Measurements from ENCODE around the gene PROZ. TPM values are rescaled to one million over a fixed set of nuclear protein-coding genes. Genes with fewer than 3 reads are reported as not detected.
"Not testable (repeated sequence)": the region's sequence is repeated elsewhere in the genome, so short reads cannot be mapped to it uniquely, and the experiment has no call there.

The PROZ gene, protein sequence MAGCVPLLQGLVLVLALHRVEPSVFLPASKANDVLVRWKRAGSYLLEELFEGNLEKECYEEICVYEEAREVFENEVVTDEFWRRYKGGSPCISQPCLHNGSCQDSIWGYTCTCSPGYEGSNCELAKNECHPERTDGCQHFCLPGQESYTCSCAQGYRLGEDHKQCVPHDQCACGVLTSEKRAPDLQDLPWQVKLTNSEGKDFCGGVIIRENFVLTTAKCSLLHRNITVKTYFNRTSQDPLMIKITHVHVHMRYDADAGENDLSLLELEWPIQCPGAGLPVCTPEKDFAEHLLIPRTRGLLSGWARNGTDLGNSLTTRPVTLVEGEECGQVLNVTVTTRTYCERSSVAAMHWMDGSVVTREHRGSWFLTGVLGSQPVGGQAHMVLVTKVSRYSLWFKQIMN
- total RNA-seq: not detected

GRCh38 chr13:113157929-113158747 lies at the start of gene PROZ:
TSS of gene PROZ (plus strand) at chr13:113158648. CDS start at chr13:113158661, 13 bp downstream.
- ChIA-PET POLR2A (interaction anchor here (1.4 kb wide), 1 partner anchor 12 kb away, joined by 4 read pairs; no protein-coding TSS in a partner anchor), CTCF (no interaction called here)
- intact Hi-C loops (cut with micrococcal nuclease): no loop called here

DNA sequence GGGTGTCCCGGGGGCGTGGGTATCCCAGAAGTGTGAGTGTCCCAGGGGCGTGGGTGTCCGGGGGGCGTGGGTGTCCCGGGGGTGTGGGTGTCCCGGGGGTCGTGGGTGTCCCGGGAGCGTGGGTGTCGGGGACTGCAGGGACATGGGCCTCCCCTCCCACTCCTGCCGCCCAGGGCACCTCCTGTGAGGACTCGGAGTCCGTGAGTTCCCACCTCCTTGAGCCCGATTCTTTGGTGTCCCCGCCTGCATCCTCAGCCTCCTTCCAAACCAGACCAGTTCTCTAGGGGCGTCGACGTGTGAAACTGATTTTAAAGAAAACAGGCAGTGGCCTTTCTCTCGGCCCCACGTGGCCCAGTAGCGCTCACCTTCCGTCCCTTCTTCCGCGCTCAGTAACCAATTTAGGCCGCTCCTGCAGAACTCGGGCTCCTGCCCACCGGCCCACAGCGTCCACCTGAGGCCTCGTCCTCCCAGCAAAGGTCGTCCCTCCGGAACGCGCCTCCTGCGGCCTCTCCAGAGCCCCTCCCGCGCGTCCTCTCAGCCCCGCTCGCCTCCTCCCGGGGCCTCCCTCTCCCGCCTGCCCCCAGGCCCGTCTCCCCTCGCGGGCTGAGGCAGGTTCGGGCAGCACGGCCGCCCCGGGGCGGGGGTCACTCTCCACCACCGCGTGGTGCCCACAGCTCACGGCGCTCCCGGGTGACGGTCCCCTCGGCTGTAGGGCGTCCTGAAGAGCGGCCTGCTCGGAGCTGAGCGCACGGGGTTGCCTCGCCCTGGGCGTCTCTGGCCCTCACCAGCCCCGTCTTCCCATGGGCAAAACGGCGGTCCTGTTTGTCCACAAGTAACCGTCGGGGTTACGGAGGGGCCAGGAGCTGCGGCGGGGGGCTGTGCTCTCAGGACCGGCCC lies 49.0 kb upstream of the PROZ start:
- peaks cover 2% of the 10 kb centered on the region for H3K36me3 Mint-ChIP-seq (ENCODE audit: low read depth)
- POLR2A ChIA-PET: interaction anchor here (0.9 kb wide), 1 partner anchor 45 kb away, joined by 5 read pairs; no protein-coding TSS in a partner anchor
- H3K27me3 Mint-ChIP-seq: peaks cover 3% of the 10 kb centered on the region
- DNase-seq: peak; percentile 44
- peaks cover 4% of the 10 kb centered on the region for H3K4me1 Mint-ChIP-seq (ENCODE audit: low read depth)
- H3K4me3 Mint-ChIP-seq: peak overlapping the region; percentile 52
- H3K9me3 Mint-ChIP-seq: no peaks in the 10 kb centered on the region
- CTCF ChIA-PET: no interaction called here
- intact Hi-C loops (cut with micrococcal nuclease): no loop called here
- peak; percentile 41 for ATAC-seq
- no peak for TF ChIP-seq CTCF (IDR thresholded peaks at IDR 0.05)
- H3K27ac Mint-ChIP-seq: peak overlapping the region; percentile 75

More at GRCh38 chr13:113157929-113158747, at the start of gene PROZ:
- Mint-ChIP-seq H3K36me3 (ENCODE audit: low read depth) (peaks cover 2% of the 10 kb centered on the region), H3K9me3 (peaks cover 12% of the 10 kb centered on the region), H3K4me1 (ENCODE audit: low read depth) (peaks cover 17% of the 10 kb centered on the region), H3K4me3 (no peak within 1 kb of the TSS), H3K27me3 (no peaks in the 10 kb centered on the region), H3K27ac (no peak within 1 kb of the TSS)
- no peak for DNase-seq
- no peak for TF ChIP-seq CTCF (IDR thresholded peaks at IDR 0.05)
- no peak for ATAC-seq

DNA sequence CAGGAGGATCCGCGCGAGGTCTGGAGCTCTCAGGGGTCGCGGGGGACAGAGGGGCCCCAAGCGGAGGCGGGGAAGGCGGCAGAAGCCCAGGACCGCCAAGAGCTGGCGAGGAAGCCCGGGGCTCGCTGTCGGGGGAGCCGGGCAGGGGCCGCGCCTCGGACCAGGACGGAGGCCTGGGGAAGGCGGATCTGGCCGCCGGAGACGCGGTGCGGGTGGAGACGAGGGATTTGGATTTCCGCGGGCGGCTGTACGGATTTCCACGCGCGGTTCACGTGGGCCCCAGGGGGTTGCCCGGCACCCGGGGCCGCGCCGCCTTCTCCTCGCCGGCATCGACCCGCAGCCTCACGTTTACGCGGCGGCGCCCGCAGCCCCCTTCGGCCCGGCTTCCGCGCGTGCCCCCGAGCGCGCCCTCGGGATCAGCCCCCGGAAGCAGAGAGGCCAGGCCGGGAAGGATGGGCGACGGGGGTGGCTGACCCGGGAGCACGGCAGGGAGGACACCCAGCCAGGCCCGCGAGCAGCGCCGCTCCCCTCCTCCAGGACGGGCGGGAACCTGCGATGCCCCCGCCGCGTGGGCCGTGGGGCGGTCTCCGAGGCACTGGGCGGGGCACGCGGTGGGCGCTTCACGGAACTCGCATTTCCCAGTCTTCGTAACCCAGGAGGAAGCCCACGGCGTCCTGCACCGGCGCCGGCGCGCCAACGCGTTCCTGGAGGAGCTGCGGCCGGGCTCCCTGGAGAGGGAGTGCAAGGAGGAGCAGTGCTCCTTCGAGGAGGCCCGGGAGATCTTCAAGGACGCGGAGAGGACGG lies 48.2 kb upstream of the PROZ start:
- H3K9me3 Mint-ChIP-seq: no peaks in the 10 kb centered on the region
- ATAC-seq: peak; percentile 43
- peak overlapping the region; percentile 37 for H3K4me3 Mint-ChIP-seq
- no peak overlapping the region for H3K27ac Mint-ChIP-seq
- no peak for TF ChIP-seq CTCF (IDR thresholded peaks at IDR 0.05)
- peaks cover 3% of the 10 kb centered on the region for H3K27me3 Mint-ChIP-seq
- peaks cover 4% of the 10 kb centered on the region for H3K4me1 Mint-ChIP-seq (ENCODE audit: low read depth)
- CTCF ChIA-PET: no interaction called here
- POLR2A ChIA-PET: interaction anchor here (0.9 kb wide), 1 partner anchor 44 kb away, joined by 5 read pairs; no protein-coding TSS in a partner anchor
- H3K36me3 Mint-ChIP-seq (ENCODE audit: low read depth): peaks cover 2% of the 10 kb centered on the region
- DNase-seq: peak; percentile 22
- intact Hi-C loops (cut with micrococcal nuclease): no loop called here

GRCh38 chr13:113110852-113111315 lies 47.6 kb upstream of the PROZ start:
- no peak overlapping the region for H3K27ac Mint-ChIP-seq
- intact Hi-C loops (cut with micrococcal nuclease): no loop called here
- POLR2A ChIA-PET: no interaction called here
- ATAC-seq: peak; percentile 13
- peak overlapping the region; percentile 37 for H3K4me3 Mint-ChIP-seq
- CTCF ChIA-PET: no interaction called here
- no peak for TF ChIP-seq CTCF (IDR thresholded peaks at IDR 0.05)
- peaks cover 3% of the 10 kb centered on the region for H3K27me3 Mint-ChIP-seq
- no peak for DNase-seq
- H3K36me3 Mint-ChIP-seq (ENCODE audit: low read depth): peaks cover 2% of the 10 kb centered on the region
- H3K4me1 Mint-ChIP-seq (ENCODE audit: low read depth): peaks cover 4% of the 10 kb centered on the region
- H3K9me3 Mint-ChIP-seq: no peaks in the 10 kb centered on the region

DNA sequence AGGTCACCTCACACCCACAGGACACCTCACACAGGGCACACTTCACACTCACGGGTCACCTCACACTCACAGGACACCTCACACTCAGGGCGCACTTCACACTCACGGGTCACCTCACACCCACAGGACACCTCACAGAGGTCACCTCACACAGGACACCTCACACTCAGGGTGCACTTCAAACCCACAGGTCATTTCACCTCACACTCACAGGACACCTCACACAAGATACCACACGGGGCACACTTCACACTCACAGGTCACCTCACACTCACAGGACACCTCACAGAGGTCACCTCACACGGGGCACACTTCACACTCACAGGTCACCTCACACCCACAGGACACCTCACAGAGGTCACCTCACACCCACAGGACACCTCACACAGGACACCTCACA lies 46.6 kb upstream of the PROZ start:
- DNase-seq; H3K9me3 Mint-ChIP-seq; POLR2A ChIA-PET; H3K4me3 Mint-ChIP-seq; CTCF ChIA-PET; H3K27ac Mint-ChIP-seq; H3K27me3 Mint-ChIP-seq; intact Hi-C loops (cut with micrococcal nuclease); H3K36me3 Mint-ChIP-seq (ENCODE audit: low read depth); H3K4me1 Mint-ChIP-seq (ENCODE audit: low read depth); ATAC-seq: not testable (repeated sequence)

DNA sequence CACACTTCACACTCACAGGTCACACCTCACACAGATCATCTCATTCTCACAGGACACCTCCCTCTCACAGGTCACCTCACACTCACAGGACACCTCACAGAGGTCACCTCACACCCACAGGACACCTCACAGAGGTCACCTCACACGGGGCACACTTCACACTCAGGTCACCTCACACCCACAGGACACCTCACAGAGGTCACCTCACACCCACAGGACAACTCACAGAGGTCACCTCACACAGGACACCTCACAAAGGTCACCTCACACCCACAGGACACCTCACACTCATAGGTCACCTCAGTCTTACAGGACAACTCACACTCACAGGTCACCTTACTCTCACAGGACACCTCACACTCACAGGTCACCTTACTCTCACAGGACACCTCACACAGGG lies 46.0 kb upstream of the PROZ start:
- CTCF ChIA-PET; DNase-seq; intact Hi-C loops (cut with micrococcal nuclease); ATAC-seq; H3K36me3 Mint-ChIP-seq (ENCODE audit: low read depth); H3K4me3 Mint-ChIP-seq; POLR2A ChIA-PET; H3K27ac Mint-ChIP-seq; H3K4me1 Mint-ChIP-seq (ENCODE audit: low read depth); H3K27me3 Mint-ChIP-seq; H3K9me3 Mint-ChIP-seq: not testable (repeated sequence)

Data from activated CD8-positive, alpha-beta T cell treated with anti-CD3 and anti-CD28 coated beads for 36 hours (primary cell).